HG03139 (cell line): ENCODE results near the gene GRM8.

Source experiments
- ATAC-seq: cut with Tn5 transposase; IDR thresholded peaks from one replicate; pipeline ENCODE4 v1.9.1; 2021; ENCODE audit not compliant: unreplicated experiment

The GRM8 gene

DNA sequence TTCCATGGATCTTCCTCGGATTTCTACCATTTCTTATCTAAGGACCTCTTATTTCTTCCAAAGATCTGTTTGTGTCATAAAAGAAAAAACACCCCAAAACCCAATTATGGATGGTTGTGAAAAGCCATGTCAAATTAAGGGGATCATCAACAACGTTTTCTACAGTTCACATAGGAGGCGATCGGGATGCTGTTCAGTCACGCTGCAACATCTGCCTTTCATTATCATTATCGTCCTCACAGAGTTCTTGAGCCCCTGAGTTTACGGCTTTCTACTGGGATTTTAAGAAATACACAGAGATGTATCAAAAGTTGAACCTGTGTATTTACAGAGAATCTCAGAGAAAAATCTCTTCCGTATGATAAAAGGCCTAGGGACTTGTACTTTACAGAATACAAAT lies 101.4 kb downstream of the GRM8 start:
- no peak for ATAC-seq

- no peak for ATAC-seq
These were observed 102.2 kb downstream of the GRM8 start for GRCh38 chr7:127150543-127150942.

DNA sequence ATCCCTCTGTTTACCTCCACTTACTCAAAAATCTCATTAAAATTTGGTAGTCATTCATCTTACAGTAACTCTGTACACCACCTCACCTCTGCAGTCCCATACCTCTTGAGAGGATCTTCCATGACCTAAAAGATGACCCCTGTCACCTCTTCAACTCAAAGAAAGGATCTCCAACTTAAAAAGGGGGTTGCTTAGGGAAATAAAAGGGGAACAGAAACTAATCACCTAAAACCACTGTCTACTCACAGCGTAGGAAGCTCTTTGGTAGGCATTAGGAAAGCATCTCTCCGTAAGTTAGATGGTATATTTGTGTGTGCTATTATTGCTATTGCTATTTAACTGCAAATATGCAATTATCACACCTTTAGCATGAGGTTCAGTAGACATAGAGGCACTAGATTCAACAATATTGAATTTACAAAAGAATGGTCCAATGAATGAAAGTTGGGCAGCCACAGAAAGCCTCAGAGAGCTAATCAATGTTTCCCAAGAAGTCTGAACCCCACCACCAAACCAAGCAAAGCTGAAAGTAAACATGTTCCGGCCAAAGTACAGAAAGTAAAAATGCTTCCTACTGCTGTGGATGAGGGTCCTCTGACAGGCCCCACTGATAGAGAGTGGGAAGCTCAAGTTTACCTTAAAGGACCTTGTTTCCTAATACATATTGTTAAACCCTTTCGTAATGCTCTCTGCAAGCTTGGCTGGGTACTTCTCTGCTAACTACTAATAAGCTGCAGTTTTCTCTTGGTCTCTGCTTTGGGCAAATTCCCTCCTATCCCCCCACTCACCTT lies 105.8 kb downstream of the GRM8 start:
- no peak for ATAC-seq

GRCh38 chr7:127137146-127137545 lies 115.6 kb downstream of the GRM8 start:
- no peak for ATAC-seq

- ATAC-seq: no peak
These were observed 116.8 kb downstream of the GRM8 start for GRCh38 chr7:127135871-127136485.

- no peak for ATAC-seq
These were observed 129.5 kb downstream of the GRM8 start for GRCh38 chr7:127123220-127123619.

- no peak for ATAC-seq
These were observed 133.2 kb downstream of the GRM8 start for GRCh38 chr7:127119517-127119916.

- no peak for ATAC-seq
These were observed 137.9 kb downstream of the GRM8 start for GRCh38 chr7:127114742-127115265.

GRCh38 chr7:127107601-127108007 lies 145.1 kb downstream of the GRM8 start:
- peak; percentile 85 for ATAC-seq

DNA sequence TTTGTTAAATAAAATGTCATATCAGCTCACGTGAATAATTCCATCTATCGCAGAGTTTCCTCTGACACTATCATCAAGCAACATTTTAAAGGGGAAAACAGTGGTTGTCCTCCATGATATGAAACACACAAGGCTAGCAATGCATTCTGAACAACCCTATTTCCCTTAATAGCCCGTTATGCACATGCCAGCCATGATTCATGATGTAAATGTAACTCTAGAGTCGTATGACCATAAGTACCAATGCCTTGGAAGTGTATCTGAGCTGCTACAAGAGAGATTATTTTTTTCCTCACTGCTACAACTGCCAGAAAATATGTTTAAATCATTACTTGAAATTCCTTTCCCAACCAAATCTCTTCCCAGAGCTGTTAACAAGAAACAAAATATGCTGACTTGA lies 159.4 kb downstream of the GRM8 start:
- ATAC-seq: no peak

DNA sequence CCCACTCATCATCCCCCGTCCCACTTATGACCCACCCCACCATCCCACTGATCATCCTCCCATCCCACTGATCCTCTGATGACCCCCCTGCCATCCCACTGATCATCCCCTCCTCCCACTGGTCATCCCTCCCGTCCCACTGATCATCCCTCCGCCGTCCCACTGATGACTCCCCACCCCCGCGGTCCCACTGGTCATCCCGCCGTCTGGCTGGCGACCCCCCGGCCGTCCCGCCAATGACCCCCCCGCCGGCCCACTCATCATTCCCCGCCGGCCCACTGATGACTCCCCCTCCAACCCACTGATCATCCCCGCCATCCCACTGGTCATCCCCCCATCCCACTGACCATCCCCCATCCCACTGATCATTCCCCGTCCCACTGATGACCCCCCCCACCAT lies 161.1 kb downstream of the GRM8 start:
- ATAC-seq: no peak

DNA sequence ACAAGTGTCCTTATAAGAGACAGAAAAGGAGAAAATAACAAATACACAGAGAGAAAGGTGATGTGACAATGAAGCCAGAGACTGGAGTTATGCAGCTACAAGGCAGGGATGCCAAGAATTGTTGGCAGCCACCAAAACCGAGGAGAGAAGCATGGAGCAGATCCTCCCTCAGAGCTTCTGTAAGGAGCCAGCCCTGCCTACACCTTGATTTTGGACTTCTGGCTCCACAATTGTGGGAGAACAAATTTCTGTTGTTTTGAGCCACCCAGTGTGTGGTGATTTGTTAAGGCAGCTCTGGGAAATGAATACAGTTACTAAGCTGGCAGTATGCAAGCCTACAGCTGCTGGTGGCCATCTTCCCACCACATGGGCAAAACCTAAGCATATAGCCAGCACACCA lies 163.6 kb downstream of the GRM8 start:
- no peak for ATAC-seq

- ATAC-seq: no peak
These were observed 171.2 kb downstream of the GRM8 start for GRCh38 chr7:127081539-127081938.

GRCh38 chr7:127080576-127080975 lies 172.2 kb downstream of the GRM8 start:
- ATAC-seq: no peak

- ATAC-seq: no peak
These were observed 185.8 kb downstream of the GRM8 start for GRCh38 chr7:127066974-127067373.

DNA sequence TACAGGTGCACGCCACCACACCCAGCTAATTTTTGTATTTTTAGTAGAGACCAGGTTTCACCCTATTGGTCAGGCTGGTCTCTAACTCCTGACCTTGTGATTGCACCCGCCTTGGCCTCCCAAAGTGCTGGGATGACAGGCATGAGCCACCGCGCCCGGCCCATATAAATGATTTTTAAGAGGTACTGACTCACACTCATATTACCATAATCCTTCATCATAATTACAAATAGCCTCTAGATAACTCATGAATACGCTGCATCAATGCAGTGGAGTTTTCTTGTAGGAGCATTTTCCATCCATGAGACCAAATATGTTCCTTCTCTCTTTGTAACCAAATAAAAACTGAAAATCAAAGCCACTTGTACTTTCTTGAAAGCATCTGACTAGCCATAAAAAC lies 193.3 kb downstream of the GRM8 start:
- no peak for ATAC-seq

DNA sequence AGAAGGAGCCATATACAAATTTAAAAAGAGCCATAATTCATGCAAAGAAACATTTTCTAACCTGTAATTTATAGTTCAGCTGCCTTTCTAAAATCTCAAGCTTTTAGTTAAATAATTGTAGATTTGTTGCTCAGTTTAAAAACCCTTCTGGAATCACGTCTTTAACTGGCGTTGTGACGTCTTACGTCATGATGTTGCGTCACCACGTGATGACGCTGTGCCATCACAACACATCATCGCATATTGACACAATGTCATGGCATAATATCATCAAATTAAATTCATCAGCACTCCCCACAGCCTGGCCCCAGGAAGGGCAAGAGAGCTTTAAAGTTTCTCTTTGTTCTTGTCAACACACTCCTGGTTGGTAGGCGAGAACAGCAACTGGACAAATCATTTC lies 194.8 kb downstream of the GRM8 start:
- no peak for ATAC-seq

GRCh38 chr7:127056202-127056601 lies 196.5 kb downstream of the GRM8 start:
- no peak for ATAC-seq

- no peak for ATAC-seq
These were observed 205.2 kb downstream of the GRM8 start for GRCh38 chr7:127047521-127047920.

GRCh38 chr7:127041689-127042452 lies 210.9 kb downstream of the GRM8 start:
- no peak for ATAC-seq

DNA sequence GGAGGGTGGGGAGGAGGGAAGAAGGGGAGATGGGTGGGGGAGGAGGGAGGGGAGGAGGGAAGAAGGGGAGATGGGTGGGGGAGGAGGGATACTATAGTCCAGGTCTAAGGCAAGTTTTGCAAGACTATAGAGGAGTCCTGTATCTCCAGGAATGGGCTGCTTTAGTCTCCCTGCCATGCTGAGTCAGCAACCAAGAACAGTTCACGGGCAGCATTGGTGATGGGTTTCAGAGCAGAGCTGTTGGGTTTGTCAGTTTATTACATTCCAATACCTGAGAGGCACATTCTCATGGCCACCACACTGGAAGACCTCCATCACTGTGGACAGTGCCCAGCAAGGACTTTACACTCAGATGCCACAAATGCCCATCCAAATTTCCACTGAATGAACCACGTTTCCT lies 212.7 kb downstream of the GRM8 start:
- no peak for ATAC-seq

DNA sequence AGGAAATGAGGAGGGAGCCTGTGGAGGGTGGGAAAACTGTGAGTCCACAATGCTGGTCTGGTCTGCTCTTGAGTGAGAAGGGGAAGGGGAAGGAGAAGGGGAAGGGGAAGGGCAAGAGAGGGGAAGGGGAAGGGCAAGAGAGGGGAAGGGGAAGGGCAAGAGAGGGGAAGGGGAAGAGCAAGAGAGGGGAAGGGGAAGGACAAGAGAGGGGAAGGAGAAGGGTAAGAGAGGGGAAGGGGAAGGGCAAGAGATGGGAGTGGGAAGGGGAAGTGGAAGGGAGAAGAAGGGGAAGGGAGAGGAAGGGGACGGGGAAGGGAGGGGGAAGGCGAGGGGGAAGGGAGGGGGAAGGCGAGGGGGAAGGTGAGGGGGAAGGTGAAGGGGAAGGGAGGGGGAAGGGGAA lies 213.2 kb downstream of the GRM8 start:
- ATAC-seq: no peak
